NCI-H2171 treated with DMSO at 0.1 percent for 48 hours (cell line): ENCODE measurements around the gene VAMP4.
"Not testable (repeated sequence)": the region's sequence is repeated elsewhere in the genome, so short reads cannot be mapped to it uniquely, and the experiment has no call there.

Experiments
- DNase-seq: peaks from one replicate; lab custom pipeline; 2025; lab: John Stamatoyannopoulos, UW

The VAMP4 gene

DNA sequence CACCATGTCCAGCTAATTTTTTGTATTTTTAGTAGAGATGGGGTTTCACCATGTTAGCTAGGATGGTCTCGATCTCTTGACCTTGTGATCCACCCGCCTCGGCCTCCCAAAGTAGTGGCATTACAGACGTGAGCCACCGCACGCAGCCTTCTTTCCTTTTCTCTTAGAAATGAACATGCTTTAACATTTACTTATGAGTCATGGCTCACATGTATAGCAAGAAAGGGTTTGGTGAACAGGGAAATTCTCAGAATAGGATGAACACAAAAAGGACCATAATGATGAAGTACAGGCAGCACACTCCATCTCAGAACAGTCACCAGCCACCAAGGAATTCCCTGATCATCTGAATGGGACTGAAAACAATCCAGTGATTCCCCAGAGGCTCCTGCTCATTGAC, 9.4 kb upstream of the VAMP4 start:
- DNase-seq: no peak

DNA sequence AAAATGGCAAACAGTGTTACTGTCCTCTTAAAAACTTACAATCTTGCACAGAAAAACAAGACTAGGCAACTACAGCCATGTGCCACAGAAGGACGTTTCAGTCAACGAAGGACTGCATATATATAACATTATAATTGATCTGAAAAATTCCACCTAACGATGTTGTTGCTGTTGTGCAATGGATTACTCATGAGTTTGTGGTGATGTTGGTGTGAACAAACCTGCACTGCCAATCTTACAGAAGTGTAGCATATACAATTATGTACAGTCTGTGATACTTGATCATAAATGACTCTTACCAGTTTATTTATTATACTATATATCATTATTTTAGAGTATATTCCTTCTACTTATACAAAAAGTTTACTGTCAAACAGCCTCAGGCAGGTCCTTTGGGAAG, 6.8 kb upstream of the VAMP4 start:
- DNase-seq: no peak

DNA sequence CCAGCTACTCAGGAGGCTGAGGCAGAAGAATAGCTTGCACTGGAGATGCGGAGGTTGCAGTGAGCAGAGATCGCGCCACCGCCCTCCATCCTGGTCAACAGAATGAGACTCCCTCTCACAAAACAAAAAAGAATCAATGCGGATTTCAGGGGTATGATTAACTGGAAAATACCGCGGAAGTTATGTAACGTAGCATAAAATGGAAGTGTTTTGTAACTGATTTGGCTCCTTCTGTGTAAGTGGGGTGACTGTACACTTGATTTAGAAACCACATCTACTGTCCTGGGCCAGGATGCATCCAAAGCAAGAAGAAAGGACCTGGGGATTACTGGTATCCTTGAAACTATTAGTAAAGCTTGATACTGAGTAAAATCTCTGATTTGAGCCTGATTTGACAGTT, 3.1 kb upstream of the VAMP4 start:
- DNase-seq: no peak

DNA sequence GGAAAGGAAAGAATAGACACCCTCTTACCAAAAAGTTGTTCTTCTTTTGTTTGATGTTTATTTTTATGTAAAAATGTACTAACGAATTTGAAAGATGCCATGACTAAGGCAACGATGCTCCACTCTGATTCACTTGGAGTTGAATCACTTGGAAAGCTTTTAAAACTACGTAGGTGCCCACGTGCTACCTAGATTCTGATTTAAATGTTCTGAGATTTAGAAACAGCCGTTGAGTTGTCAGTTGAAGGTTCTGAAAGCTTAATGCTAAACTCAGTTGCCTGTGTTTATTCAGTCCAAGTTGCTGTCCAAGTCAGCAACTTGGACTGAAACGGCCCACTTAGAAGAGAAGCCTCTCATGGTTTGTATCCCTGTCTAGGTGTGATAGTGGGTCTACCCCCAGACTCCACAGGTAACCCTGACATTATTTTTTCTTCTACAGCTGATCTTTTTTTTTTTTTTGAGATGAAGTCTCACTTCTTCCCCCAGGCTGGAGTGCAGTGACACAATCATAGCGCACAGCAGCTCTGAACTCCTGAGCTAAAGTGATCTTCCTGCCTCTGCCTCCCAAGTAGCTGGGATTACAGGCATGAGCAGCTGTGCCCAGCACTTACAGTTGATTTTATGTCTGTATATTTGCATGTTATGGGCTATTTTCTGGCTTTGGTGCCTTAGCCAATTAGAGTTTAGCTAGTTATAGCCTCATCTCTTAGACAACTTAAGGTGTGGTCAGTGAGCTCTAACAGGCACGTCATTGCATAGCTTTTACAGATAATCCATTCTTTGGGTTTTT, 1.4 kb upstream of the VAMP4 start:
- DNase-seq: no peak

DNA sequence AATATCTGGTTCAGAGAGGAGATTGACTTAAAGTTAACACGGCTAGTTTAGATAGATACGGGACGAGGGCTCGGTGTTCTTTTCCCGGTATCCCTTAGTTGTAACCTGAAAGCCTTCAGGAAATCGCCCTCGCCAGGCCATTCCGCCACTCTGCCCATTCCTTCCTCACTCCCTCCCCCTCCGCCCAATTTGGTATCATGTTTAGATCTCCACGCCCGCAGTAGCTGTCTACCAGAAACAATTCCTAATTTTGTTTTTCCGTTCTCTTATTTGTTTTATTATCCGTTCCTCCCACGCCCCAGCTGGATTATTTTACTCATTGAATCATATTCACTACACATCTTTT, 685 bp upstream of the VAMP4 start:
- DNase-seq: no peak

DNA sequence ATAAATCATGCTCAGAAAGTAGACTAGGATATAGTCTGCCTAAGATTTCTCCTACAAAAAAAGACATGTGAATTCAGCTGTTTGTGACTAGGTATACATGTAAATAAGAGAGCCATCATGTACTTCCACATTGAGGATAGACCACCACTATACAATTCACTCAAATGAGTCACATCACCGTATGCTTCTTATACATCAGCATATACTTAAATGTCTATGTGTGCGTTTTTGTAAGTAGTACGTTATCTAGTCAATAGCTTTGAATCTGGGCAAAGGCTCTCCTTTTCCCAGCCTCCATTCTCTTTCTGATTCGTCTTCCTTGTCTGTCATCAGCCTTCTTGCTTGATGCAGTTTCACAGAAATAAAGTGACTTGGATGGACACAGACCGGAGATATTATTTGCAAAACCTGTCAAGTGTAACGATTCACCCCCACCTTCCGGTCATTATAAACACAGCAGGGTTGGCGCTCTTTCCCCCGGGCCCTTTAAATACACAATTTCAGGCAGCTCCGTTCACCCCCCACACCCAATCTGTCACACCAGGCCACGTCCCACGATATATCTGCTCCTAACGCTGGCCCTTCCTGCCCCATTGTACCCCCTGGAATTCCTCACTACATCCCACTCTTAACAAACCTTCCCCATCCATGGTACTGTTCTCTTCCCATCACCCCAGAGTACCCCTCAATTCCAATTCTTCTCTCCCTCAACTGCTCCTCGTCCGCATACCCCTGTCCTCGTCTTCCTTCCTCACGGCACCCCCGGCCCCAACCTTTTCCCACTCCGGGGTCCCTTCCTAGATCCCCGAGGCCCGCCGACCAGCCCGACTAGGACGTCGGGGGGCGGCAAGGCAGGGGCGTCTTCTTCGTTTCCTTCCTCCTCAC, 636 bp downstream of the VAMP4 start:
- peak; percentile 53 for DNase-seq

DNA sequence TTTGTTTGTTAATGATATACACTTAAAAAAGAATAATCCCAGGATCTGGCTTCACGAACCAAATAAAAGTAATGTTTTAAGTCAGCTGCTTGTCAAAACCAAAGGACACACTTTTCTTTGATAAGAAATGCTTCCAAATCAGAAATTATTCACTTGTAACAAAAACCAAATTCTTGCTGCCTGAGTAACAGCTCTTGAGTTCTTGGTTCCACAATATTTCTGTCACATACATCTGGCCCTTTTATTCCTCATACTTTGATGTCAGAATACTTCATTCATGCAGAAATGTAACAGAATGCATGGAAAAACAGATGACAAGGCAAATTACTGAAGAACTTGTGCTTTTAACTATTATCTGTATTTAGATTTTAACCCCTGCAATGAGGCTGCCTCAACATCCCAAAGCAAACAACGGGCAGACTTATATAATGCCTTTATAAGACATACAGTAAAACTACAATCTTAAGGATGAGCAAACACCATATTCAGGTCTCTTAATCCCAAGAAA, 1.5 kb downstream of the VAMP4 start:
- no peak for DNase-seq

DNA sequence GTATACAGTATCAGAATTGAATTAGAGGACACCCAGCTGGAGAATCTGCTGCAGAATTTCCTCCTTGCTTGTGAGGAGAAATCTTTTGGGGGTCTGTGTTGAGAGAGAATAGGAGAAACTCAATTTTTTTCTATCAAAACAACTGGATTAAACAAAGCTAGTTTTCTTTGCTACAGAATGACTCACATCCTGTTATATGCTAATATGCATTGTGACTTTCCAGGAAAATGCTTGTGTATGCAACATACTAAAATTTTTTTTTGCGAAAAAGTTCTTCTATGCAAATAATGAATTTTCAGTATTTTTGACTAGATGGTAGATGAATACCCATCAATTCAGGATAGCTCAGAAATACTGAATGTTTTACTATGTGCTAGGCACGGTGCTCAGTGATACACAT, 2.2 kb downstream of the VAMP4 start:
- no peak for DNase-seq

DNA sequence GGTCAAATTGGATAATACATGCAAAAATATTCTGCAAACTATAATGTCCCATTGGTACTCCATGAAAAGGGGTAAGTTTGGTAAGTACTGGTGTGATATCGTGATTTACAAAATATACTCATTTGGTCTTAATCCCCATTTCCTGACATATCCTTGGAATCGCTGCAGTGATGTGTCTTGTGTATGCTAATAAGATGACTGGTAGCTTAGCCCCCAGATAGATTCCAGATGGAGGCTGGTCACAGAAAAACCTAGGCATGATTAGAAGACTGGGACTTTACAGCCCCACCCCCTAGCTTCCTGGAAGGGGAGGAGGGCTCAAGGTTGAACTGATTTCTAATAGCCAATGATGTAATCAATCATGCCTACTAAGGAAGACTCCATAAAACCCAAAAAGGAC, 3.0 kb downstream of the VAMP4 start:
- no peak for DNase-seq

DNA sequence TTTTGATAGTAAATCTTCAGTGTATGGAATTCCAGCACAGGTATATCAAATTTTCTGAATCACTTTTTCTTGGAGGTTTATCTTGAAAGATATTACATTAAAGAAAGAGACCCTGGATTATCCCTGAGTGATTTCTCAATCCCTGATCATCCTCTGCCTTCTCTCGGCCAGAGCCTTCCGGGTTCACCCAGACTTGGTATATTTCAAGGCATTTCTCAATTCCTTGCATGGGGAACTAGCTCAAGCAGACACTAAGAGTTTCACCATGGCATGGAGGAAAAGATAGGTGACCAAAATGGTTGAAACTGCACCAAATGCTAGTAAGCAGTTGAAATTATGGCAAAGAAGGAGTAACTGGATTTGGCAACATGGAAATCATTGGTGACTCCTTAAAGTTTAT, 5.7 kb downstream of the VAMP4 start:
- DNase-seq: no peak

DNA sequence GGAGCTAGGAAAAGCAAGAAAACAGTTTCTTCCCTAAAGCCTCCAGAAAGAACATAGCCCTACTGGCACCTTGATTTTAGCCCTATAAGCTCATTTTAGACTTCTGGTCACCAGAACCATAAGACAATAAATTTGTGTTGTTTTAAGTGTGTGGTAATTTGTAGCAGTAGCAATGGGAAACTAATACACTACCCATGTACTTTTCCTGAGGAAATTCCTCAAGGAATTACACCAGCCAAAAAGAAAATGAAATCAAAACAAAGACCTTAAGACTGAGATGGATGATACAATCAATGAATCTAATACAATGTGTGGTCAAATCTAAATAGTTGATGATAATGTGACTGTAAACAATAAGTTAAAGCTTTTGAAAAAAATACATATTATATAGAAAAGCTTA, 11.8 kb downstream of the VAMP4 start:
- DNase-seq: no peak

DNA sequence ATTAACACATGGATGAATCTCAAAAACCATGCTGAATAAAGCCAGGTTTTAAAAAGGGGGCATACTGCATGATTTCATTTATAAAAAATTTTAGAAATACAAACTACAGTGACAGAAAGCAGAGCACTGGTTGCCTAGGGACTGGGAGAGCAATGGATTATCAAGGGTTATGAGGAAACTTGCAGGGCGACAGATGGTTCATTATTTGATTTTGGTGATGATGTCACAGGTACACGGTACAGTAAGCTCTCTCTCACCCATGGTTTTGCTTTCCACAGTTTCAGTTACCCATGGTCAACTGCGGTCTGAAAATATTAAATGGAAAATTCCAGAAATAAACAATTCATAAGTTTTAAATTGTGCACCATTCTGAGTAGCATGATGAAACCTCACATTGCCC, 14.1 kb downstream of the VAMP4 start:
- DNase-seq: peak; percentile 68

DNA sequence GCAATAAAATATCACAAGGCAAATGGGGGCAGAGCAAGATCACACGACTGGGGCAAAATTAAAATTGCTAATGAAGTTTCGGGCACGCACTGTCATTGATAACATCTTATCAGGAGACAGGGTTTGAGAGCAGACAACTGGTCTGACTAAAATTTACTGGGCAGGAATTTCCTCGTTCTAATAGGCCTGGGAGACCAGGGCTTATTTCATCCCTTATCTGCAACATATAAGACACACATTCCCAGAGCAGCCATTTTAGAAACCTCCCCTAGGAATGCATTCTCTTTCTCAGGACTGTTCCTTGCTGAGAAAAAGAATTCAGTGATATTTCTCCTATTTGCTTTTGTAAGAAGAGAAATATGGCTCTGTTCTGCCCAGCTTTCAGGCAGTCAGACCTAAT, 18.7 kb downstream of the VAMP4 start:
- not testable (repeated sequence) for DNase-seq

DNA sequence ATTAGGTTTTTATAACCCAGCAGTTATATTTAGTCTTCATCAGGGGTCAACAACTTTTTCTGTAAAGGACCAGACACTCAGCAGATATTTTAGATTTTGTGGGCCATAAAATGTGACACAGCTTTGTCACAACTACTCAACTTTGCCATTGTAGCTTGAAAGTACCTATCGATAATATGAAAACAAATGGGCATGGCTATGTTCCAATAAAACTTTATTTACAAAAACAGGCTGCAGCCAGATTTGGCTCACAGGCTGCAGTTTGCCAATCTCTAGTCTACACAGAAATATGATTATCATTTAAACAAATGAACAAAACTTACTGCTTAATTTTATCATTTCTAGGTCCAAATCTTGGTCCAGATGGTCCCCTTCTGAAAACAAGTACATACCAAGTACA, 23.0 kb downstream of the VAMP4 start:
- DNase-seq: no peak

DNA sequence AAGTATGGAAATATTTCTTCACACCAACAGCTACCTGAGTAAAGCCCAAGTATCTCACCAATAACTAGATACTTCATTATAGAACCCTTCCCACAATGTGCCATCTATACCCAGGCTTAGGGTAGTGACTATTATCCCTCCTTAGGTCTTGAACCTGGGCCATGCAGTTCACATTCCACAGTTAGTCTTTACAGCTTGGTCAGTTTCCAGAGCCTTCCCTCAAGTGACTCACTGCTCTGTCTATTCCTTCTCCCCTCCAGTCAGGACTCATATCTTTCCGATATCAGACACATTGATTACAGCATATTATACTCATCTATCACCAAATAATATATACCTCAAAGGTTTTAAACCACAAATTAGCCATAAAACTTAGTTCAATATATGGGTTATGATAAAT, 23.6 kb downstream of the VAMP4 start:
- no peak for DNase-seq

DNA sequence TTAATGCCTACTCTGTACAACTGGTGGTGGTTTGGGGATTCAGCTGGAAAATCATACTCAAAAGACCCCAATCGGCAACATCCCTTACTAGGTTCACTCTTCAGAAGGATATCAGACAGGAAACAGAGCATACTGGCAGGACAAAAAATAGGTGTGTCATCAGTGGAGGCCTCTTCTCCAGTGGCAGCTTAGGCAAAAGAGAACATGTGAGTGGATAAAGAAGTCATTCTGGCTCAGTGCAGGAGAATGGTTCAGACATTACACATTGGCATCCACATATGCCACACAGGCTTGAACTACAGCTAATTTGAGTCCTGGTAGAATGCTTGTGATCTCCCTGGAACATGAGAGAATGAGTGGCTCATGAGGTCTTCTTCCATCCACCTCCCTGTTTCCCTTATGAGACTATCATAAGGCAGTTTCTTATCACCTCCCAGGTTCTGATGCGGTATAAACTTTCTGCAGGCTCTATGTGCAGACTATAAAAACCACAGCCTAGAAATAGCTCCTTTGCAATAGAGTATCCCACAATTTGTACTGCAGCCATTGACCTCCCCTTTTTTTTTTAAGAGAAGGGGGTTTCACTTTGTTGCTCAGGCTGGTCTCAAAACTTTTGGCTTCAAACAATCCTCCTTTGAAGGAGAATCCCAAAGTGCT, 24.7 kb downstream of the VAMP4 start:
- no peak for DNase-seq

DNA sequence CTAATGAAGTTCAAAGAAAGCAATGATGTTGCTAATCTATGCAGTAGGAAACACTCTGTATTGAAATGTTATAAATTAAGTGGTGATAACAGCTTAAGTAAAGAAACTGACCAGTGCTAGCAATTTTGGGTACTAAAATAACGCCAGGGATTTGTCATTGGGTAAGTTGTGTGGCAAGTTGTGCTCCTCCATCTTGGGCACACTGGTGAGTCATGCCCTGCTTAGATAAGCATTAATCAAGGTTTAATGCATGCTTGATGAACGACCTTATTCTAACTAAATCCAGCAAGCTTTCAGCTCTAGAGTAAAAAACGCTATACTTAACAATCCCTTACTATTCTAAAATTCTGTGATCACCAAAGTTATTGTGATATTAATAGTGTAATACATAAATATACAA, 25.2 kb downstream of the VAMP4 start:
- DNase-seq: no peak

DNA sequence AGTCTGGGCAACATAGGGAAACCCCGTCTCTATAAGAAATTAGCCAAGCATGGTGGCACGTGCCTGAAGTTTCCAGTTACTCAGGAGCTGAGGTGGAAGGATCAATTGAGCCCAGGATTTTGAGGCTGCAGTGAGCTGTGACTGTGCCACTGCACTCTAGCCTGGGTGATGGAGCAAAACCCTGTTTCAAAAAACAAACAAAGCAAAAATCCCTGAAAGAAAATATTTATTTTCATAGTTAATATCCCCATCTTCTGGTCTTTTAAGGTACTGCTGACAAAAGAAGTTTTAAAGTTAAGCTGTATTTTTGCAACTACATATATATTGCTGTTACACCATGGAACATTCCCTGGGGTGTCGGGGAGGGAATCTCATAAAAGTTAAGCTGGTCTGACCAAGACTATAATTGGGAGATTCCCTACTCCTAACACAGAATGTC, 26.0 kb downstream of the VAMP4 start:
- DNase-seq: peak; percentile 28

DNA sequence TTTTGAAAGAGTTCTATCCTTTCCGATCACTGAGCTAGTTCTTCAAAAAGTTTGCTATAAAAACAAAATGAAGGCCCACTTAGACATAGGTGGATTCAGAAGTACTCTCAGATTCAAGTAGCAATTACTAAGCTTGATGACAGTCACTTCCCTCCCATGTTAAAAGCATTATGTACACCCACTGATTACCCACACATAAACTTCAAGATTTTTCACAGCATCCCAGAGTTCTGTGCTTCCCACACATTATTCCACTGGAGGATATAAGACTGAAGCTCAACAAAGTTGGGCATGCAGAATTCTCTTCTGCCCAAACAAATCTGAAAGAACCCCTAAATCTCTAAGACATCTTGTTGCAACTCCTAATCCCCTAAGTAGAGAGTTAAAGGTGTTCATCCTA, 29.5 kb downstream of the VAMP4 start:
- no peak for DNase-seq

DNA sequence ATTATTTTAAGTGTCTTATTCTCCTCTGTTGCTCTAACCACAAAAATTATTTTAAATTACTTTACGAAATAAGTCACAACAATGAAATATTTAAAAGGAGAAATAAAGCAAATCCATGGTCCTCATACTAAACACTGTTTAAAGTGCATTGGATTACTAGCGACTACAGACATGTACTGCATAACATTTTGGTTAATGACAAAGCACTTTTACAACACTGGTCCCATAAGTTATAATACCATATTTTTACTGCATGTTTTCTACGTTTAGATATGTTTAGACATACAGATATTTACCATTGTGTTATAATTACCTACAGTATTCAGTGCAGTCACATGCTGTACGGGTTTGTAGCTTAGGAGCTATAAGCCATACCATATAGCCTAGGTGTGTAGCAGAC, 30.2 kb downstream of the VAMP4 start:
- no peak for DNase-seq

DNA sequence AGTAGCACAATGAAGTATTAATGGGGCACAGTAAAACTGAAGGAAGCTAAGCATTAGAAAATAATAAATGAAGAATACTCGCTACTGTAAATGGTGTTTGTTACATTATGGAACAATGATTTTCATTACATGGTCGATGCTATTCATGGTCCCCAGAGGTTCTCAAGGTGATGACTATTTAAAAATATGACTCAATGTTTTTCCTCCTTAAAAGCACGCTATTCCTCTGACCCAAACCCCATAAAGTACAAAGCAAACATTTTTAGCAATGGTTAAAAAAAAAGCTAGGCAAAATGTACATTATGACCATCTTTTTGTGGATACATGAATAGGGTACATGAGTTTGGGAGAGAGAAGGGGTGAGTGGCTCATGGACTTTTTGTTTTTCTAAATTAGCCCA, 34.3 kb downstream of the VAMP4 start:
- DNase-seq: no peak

DNA sequence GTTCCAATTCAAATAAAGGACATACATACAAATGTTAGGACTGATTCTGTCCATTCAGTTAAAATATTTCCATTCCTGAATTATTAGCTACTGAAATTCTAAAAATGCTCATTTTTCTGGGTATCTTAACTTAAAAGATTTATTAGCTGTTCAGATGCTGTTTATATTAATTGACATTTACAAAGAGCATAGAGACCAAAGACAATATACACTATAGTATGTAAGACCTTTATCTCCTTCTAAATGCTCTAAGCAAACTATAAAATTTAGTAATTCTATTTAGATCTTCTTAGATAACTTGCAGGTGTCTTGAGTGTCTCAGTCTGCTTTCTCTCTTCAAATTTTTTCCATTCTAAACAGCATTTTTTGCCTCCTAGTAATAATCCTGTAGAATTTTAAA, 39.3 kb downstream of the VAMP4 start:
- DNase-seq: no peak

DNA sequence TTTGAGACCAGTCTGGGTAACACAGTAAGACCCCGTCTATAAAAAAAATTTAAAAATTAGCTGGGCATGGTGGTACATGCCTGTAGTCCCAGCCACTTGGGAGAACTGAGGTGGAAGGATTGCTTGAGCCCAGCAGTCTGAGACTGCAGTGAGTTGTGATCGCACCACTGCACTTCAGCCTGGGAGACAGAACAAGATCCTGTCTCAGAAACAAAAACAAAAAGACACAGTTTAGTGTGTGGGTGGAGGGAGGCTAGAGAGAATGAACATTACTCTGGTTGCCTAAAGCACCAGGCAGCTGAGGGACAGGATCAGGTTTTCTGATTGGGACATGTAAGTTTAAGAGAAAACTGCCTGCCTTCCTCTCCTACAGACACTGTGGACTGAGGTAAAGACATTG, 42.3 kb downstream of the VAMP4 start:
- DNase-seq: no peak
